SKM-1 treated with dmso at 0.1 percent for 144 hours (cell line): ENCODE measurements around the gene ADAM10.
"Not testable (repeated sequence)": the region's sequence is repeated elsewhere in the genome, so short reads cannot be mapped to it uniquely, and the experiment has no call there.

Experiments used
- DNase-seq: peaks from one replicate; lab custom pipeline; 2025; ENCODE audit not compliant: unreplicated experiment; lab: John Stamatoyannopoulos, UW

The ADAM10 gene

GRCh38 chr15:58622877-58623276, 126.6 kb downstream of the ADAM10 start:
- no peak for DNase-seq

- DNase-seq: not testable (repeated sequence)
Observed at GRCh38 chr15:58620268-58620667, 129.2 kb downstream of the ADAM10 start.

- DNase-seq: no peak
Observed at GRCh38 chr15:58616171-58616570, 133.3 kb downstream of the ADAM10 start.

- DNase-seq: no peak
Observed at GRCh38 chr15:58611731-58612676, 137.5 kb downstream of the ADAM10 start.

DNA sequence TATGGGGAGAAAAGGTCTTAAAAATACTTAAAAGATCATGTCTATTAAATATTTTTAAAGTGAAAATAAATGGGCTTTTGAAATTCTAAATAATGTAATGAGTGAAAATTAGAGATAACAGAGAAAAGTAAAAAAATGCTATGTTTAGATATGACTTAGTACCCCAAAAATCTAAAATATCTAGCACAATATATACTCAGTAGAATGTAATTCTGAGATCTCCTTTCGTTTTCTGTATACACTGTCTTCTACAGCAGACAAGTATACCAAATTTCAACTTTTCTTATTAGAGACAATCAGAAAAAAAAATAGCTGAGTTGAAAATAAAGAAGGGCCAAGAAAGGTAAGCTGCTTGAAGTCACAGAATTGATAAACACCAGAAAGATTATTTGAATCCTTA, 140.8 kb downstream of the ADAM10 start:
- DNase-seq: no peak

DNA sequence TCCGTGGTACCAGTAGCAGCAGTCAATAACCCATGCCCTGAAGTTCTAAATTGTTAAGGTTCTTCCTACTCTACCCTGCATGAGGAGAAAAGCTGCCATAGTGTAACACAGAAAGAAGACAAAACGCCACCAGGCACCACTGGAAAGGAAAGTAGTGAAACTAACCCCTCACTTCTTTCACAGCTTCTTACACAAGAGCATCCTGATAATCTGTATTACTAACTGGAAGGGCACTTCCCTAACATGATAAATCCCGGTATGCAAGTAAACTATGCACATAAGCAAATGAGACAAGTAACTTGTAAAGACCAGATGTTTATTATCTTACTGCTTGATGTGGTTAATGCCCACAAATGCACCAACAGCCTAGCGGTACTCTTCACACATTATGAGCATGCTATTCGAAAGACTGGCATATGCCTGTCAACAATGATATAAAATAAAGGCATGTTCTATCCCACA, 141.3 kb downstream of the ADAM10 start:
- DNase-seq: no peak

GRCh38 chr15:58606577-58607080, 142.9 kb downstream of the ADAM10 start:
- no peak for DNase-seq

DNA sequence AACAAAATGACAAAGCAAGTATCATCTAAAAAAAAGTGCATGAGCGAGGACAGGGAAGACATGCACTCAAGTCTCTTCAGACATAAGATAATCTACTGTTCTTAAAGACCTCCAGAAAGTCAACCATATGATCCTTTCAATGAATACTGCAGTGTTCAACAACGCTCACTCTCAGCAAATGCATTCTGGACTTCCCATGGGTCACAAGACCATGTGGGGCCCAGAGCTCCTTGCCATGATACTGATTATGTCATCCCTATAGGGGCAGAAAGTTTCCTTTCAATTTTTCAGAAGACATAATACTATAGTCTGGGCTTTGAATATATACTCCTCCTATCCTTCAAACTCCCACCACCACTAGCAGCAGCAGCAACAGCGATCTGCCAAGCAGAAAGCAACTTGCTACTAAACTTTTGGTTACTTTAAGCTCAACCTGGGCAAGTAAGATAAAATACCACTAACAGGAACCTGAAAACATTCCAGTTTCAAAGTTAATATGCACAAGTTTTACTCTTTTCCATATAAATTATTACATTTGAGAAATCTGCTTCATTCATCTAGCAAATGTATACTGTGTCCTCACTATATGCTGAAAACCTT, 143.5 kb downstream of the ADAM10 start:
- DNase-seq: no peak

DNA sequence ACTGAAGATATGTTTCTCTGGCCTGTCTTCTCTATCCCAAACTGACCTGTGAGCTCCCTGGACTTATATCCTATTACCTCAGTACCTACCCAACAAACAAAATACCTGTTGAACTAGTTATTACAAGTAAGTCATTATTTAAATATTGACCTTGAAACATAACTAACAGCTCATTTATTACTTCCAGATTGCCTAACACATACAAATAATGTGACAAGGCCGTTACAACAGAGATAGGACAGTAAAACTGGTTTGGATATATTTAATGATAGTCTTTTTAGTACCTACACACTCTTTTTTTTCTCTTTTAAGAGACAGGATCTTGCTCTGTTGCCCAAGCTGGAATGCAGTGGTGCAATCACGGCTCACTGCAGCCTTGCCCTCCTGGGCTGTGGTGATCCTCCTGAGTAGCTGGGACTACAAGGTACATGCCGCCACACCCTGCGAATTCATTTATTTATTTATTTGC, 145.0 kb downstream of the ADAM10 start:
- no peak for DNase-seq

GRCh38 chr15:58603927-58604326, 145.6 kb downstream of the ADAM10 start:
- DNase-seq: not testable (repeated sequence)

- no peak for DNase-seq
Observed at GRCh38 chr15:58602823-58603222, 146.7 kb downstream of the ADAM10 start.

DNA sequence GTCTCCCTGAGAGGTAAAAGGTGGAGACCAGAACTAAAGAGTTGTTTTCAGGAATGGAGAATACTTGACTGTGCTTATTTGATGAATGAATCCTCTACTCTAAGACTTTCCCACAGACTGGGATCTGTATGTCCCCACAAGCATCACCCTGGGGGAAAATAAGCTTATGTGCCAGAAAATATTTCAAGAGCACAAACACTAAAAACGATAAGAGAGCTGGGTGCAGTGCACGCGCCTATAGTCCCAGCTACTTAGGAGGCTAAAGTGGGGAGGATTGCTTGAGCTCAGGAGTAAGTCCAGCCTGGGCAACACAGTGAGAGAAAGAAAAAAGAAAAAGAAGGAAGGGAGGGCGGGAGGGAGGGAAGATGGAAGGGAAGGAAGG, 150.7 kb downstream of the ADAM10 start:
- DNase-seq: no peak

- no peak for DNase-seq
Observed at GRCh38 chr15:58597943-58598828, 151.3 kb downstream of the ADAM10 start.

- DNase-seq: no peak
Observed at GRCh38 chr15:58595516-58596263, 153.8 kb downstream of the ADAM10 start.

- DNase-seq: no peak
Observed at GRCh38 chr15:58594898-58595297, 154.6 kb downstream of the ADAM10 start.

DNA sequence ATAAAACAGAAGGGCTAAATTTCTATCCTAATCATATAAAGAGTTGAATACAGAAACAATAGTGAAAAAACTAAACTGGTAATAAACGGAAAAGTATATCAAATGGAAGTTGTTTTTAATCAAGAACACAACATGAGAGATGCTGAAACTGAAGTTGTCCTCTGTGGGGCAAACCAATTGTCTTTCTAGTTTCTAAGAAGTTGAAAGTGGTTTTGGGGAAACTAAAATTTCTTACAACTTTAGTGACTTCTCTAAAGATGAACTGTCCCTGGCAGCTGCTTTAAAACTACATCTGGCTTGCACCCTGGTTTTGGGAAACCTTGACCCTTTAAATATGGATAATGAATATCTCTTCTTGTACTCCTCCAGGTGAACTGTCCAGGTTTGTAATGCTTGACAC, 155.6 kb downstream of the ADAM10 start:
- no peak for DNase-seq

GRCh38 chr15:58590926-58591325, 158.6 kb downstream of the ADAM10 start:
- DNase-seq: no peak

DNA sequence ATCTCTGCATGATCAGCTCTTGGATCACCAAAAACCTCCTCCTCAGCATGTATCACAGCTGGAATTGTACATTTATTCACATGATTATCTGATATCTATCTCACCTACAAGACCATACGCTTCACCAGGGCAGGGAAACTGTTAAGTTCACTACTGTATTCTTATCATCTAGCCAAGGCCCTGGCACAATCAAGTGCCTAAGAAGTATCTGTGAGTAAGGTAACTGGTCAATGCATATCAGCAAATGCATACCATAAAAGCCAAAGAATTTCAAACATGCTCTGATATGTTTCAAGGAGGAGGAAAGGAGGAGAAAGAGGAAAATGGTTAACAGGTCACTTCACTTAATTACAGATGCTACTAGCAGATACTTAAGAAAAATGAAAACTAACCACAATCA, 159.3 kb downstream of the ADAM10 start:
- no peak for DNase-seq

- no peak for DNase-seq
Observed at GRCh38 chr15:58589047-58589446, 160.5 kb downstream of the ADAM10 start.

DNA sequence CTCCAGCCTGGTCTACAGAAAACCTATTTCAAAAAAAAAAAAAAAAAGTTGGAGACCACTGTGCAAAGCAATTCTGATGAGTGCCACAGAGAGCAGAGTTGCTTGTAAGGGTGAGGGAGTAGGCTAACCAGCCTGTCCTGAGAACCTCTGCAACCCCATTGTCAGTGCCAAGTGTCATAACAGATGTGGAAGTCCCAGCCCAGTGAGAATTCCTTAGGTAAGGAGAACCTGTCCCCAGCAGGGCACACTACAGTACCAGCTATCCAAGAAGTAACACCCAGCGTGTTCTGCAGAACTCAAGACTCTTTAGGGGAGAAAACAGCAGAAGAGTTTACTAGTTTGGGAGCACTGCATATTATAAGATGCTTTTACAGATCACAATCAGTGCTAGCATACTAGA, 161.4 kb downstream of the ADAM10 start:
- no peak for DNase-seq
